ENCODE results near the gene LIMCH1.

LIMCH1 gene

GRCh38 chr4:41507291-41507947 lies 30.5 kb upstream of the LIMCH1 start:
- Histone ChIP-seq H3K23ac (ENCODE audit: low read depth, low read length, poor library complexity) (no peak overlapping the region), H3K18ac (ENCODE audit: low read length) (no peak overlapping the region), H3K79me1 (ENCODE audit: low read depth, low read length) (no peaks in the 10 kb centered on the region), H2BK120ac (ENCODE audit: low read depth, low read length) (no peak overlapping the region), H2BK12ac (ENCODE audit: low read length) (no peak overlapping the region), H3K14ac (ENCODE audit: low read length) (no peak overlapping the region), H4K91ac (ENCODE audit: low read depth, low read length, poor library complexity) (no peak overlapping the region), H3K9me3 (replicated peaks in 1 of 2; ENCODE audit: control insufficient read depth in 2 of 2, insufficient read depth in 1 of 2, low read depth in 1 of 2, low read length in 2 of 2) (no peaks in the 10 kb centered on the region), H3K27me3 (ENCODE audit: control insufficient read depth in 3 of 3, insufficient read depth in 3 of 3, low read depth in 1 of 3, low read length in 3 of 3) (no peaks in the 10 kb centered on the region), H3K27ac (replicated peaks; ENCODE audit: low read length) (no peak overlapping the region), H3K36me3 (replicated peaks in 1 of 2; ENCODE audit: control insufficient read depth in 2 of 2, insufficient read depth in 2 of 2, low read length in 2 of 2) (no peaks in the 10 kb centered on the region), H3K4me1 (ENCODE audit: control insufficient read depth in 2 of 2, insufficient read depth in 1 of 2, low read depth in 1 of 2, low read length in 2 of 2) (peaks cover 2 to 4% of the 10 kb centered on the region in 2 donors), H3K4ac (ENCODE audit: low read length) (no peak overlapping the region), H3K4me2 (ENCODE audit: insufficient read depth, low read length, poor library complexity, severe bottlenecking) (no peak overlapping the region), H2BK5ac (ENCODE audit: low read length) (no peak overlapping the region), H4K8ac (ENCODE audit: low read depth, low read length) (no peak overlapping the region), H2AFZ (ENCODE audit: low read length) (no peak overlapping the region), H2AK5ac (ENCODE audit: low read depth, low read length) (no peak overlapping the region), H2BK15ac (ENCODE audit: low read length) (no peak overlapping the region), H3K4me3 (ENCODE audit: low read length in 2 of 2) (no peak overlapping the region), H3K9ac (ENCODE audit: low read depth, low read length, poor library complexity) (no peak overlapping the region)
- WGBS, 2 donors (ENCODE audit: extremely low coverage in 2 of 2, insufficient read length in 2 of 2, insufficient replicate concordance in 1 of 2), result no CpG with 5 or more reads among the region's 3 CpGs
- no peak for DNase-seq (ENCODE audit: low spot score)

GRCh38 chr4:41509451-41509866 lies 28.5 kb upstream of the LIMCH1 start:
- Histone ChIP-seq H2BK120ac (ENCODE audit: low read depth, low read length) (no peak overlapping the region), H2AFZ (ENCODE audit: low read length) (no peak overlapping the region), H3K18ac (ENCODE audit: low read length) (no peak overlapping the region), H3K79me1 (ENCODE audit: low read depth, low read length) (no peaks in the 10 kb centered on the region), H3K4ac (ENCODE audit: low read length) (no peak overlapping the region), H3K27ac (replicated peaks; ENCODE audit: low read length) (no peak overlapping the region), H4K91ac (ENCODE audit: low read depth, low read length, poor library complexity) (no peak overlapping the region), H3K36me3 (replicated peaks in 1 of 2; ENCODE audit: control insufficient read depth in 2 of 2, insufficient read depth in 2 of 2, low read length in 2 of 2) (no peaks in the 10 kb centered on the region), H2AK5ac (ENCODE audit: low read depth, low read length) (no peak overlapping the region), H3K23ac (ENCODE audit: low read depth, low read length, poor library complexity) (no peak overlapping the region), H3K9ac (ENCODE audit: low read depth, low read length, poor library complexity) (no peak overlapping the region), H3K4me2 (ENCODE audit: insufficient read depth, low read length, poor library complexity, severe bottlenecking) (no peak overlapping the region), H2BK12ac (ENCODE audit: low read length) (no peak overlapping the region), H4K8ac (ENCODE audit: low read depth, low read length) (no peak overlapping the region), H2BK15ac (ENCODE audit: low read length) (no peak overlapping the region), H3K9me3 (replicated peaks in 1 of 2; ENCODE audit: control insufficient read depth in 2 of 2, insufficient read depth in 1 of 2, low read depth in 1 of 2, low read length in 2 of 2) (no peaks in the 10 kb centered on the region), H3K4me1 (ENCODE audit: control insufficient read depth in 2 of 2, insufficient read depth in 1 of 2, low read depth in 1 of 2, low read length in 2 of 2) (peaks cover 2 to 4% of the 10 kb centered on the region in 2 donors), H3K27me3 (ENCODE audit: control insufficient read depth in 3 of 3, insufficient read depth in 3 of 3, low read depth in 1 of 3, low read length in 3 of 3) (no peaks in the 10 kb centered on the region), H3K4me3 (ENCODE audit: low read length in 2 of 2) (no peak overlapping the region), H2BK5ac (ENCODE audit: low read length) (no peak overlapping the region), H3K14ac (ENCODE audit: low read length) (no peak overlapping the region)
- no CpG with 5 or more reads among the region's 2 CpGs for WGBS, 2 donors (ENCODE audit: extremely low coverage in 2 of 2, insufficient read length in 2 of 2, insufficient replicate concordance in 1 of 2)
- no peak for DNase-seq (ENCODE audit: low spot score)

DNA sequence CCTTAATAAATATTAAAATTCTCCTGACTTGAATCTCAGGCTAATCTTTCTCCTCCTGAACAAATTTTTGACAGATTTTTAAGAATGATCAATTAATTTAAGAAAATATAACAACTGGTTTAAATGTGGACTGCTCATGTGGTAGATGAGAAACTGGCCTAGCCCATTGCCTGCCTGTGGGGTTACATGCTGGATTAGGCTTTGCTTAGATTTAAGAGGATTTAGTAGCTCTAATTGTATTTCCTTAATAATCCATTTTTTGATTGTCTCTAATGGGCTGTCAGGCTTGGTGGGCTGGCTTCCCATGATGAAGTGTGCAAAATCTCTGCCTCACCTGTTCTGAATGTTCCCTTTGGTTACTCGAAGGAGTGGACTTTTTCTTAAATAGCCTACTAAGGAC lies 27.8 kb upstream of the LIMCH1 start:
- H4K91ac ChIP-seq (ENCODE audit: low read depth, low read length, poor library complexity), result no peak overlapping the region
- no peak overlapping the region for H2BK120ac ChIP-seq (ENCODE audit: low read depth, low read length)
- H3K79me1 ChIP-seq (ENCODE audit: low read depth, low read length), result no peaks in the 10 kb centered on the region
- no peak overlapping the region for H3K4me2 ChIP-seq (ENCODE audit: insufficient read depth, low read length, poor library complexity, severe bottlenecking)
- peaks cover 2% of the 10 kb centered on the region in 2 donors for H3K4me1 ChIP-seq (ENCODE audit: control insufficient read depth in 2 of 2, insufficient read depth in 1 of 2, low read depth in 1 of 2, low read length in 2 of 2)
- H3K27ac ChIP-seq (replicated peaks; ENCODE audit: low read length), result no peak overlapping the region
- H4K8ac ChIP-seq (ENCODE audit: low read depth, low read length), result no peak overlapping the region
- H3K18ac ChIP-seq (ENCODE audit: low read length), result no peak overlapping the region
- H3K27me3 ChIP-seq (ENCODE audit: control insufficient read depth in 3 of 3, insufficient read depth in 3 of 3, low read depth in 1 of 3, low read length in 3 of 3), result no peaks in the 10 kb centered on the region
- no peak overlapping the region for H2AFZ ChIP-seq (ENCODE audit: low read length)
- no peak overlapping the region for H3K4ac ChIP-seq (ENCODE audit: low read length)
- no peak overlapping the region for H3K4me3 ChIP-seq (ENCODE audit: low read length in 2 of 2)
- no peak for DNase-seq (ENCODE audit: low spot score)
- no peak overlapping the region for H3K14ac ChIP-seq (ENCODE audit: low read length)
- no peak overlapping the region for H2BK15ac ChIP-seq (ENCODE audit: low read length)
- H3K23ac ChIP-seq (ENCODE audit: low read depth, low read length, poor library complexity), result no peak overlapping the region
- no CpG with 5 or more reads among the region's 1 CpG for WGBS, 2 donors (ENCODE audit: extremely low coverage in 2 of 2, insufficient read length in 2 of 2, insufficient replicate concordance in 1 of 2)
- no peak overlapping the region for H2BK5ac ChIP-seq (ENCODE audit: low read length)
- no peak overlapping the region for H2BK12ac ChIP-seq (ENCODE audit: low read length)
- H3K36me3 ChIP-seq (replicated peaks in 1 of 2; ENCODE audit: control insufficient read depth in 2 of 2, insufficient read depth in 2 of 2, low read length in 2 of 2), result no peaks in the 10 kb centered on the region
- no peak overlapping the region for H3K9ac ChIP-seq (ENCODE audit: low read depth, low read length, poor library complexity)
- no peak overlapping the region for H2AK5ac ChIP-seq (ENCODE audit: low read depth, low read length)
- H3K9me3 ChIP-seq (replicated peaks in 1 of 2; ENCODE audit: control insufficient read depth in 2 of 2, insufficient read depth in 1 of 2, low read depth in 1 of 2, low read length in 2 of 2), result no peaks in the 10 kb centered on the region

DNA sequence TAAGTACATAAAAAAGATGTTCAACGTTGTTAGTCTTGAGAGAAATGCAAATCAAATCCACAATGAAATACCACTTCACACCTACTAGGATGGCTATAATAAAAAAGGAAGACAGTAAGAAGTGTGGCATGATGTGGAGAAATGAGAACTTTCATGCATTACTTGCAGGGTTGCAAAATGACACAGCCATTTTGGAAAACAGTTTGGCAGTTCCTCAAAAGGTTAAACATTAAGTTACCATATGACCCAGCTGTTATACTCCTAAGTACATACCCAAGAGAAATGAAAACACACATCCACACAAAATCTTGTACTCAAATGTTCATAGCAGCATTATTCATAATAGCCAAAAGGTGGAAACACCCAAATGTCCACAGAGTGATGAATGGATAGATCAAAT lies 25.8 kb upstream of the LIMCH1 start:
- no peaks in the 10 kb centered on the region for H3K36me3 ChIP-seq (replicated peaks in 1 of 2; ENCODE audit: control insufficient read depth in 2 of 2, insufficient read depth in 2 of 2, low read length in 2 of 2)
- no peak overlapping the region for H2BK120ac ChIP-seq (ENCODE audit: low read depth, low read length)
- no CpG with 5 or more reads among the region's 1 CpG for WGBS, 2 donors (ENCODE audit: extremely low coverage in 2 of 2, insufficient read length in 2 of 2, insufficient replicate concordance in 1 of 2)
- peaks cover 0 to 3% of the 10 kb centered on the region in 2 donors for H3K4me1 ChIP-seq (ENCODE audit: control insufficient read depth in 2 of 2, insufficient read depth in 1 of 2, low read depth in 1 of 2, low read length in 2 of 2)
- H3K27ac ChIP-seq (replicated peaks; ENCODE audit: low read length), result no peak overlapping the region
- no peak overlapping the region for H3K23ac ChIP-seq (ENCODE audit: low read depth, low read length, poor library complexity)
- no peak overlapping the region for H2AFZ ChIP-seq (ENCODE audit: low read length)
- H4K91ac ChIP-seq (ENCODE audit: low read depth, low read length, poor library complexity), result no peak overlapping the region
- no peak for DNase-seq (ENCODE audit: low spot score)
- no peak overlapping the region for H2AK5ac ChIP-seq (ENCODE audit: low read depth, low read length)
- H2BK15ac ChIP-seq (ENCODE audit: low read length), result no peak overlapping the region
- H2BK5ac ChIP-seq (ENCODE audit: low read length), result no peak overlapping the region
- H3K18ac ChIP-seq (ENCODE audit: low read length), result no peak overlapping the region
- no peak overlapping the region for H3K4me3 ChIP-seq (ENCODE audit: low read length in 2 of 2)
- no peak overlapping the region for H4K8ac ChIP-seq (ENCODE audit: low read depth, low read length)
- H2BK12ac ChIP-seq (ENCODE audit: low read length), result no peak overlapping the region
- no peaks in the 10 kb centered on the region for H3K79me1 ChIP-seq (ENCODE audit: low read depth, low read length)
- no peak overlapping the region for H3K14ac ChIP-seq (ENCODE audit: low read length)
- H3K27me3 ChIP-seq (ENCODE audit: control insufficient read depth in 3 of 3, insufficient read depth in 3 of 3, low read depth in 1 of 3, low read length in 3 of 3), result no peaks in the 10 kb centered on the region
- H3K4me2 ChIP-seq (ENCODE audit: insufficient read depth, low read length, poor library complexity, severe bottlenecking), result no peak overlapping the region
- no peak overlapping the region for H3K4ac ChIP-seq (ENCODE audit: low read length)
- H3K9ac ChIP-seq (ENCODE audit: low read depth, low read length, poor library complexity), result no peak overlapping the region
- H3K9me3 ChIP-seq (replicated peaks in 1 of 2; ENCODE audit: control insufficient read depth in 2 of 2, insufficient read depth in 1 of 2, low read depth in 1 of 2, low read length in 2 of 2), result no peaks in the 10 kb centered on the region
